ENCODE measurements around the gene MTPN. TPM values are rescaled to one million over a fixed set of nuclear protein-coding genes. Genes with fewer than 3 reads are reported as not detected.
A peak's percentile ranks its signal among the peaks of the same experiment; 100 is the strongest.

Gene MTPN
- total and polyA plus RNA-seq, 5 experiments from 2014 or later, result 60.5 to 100 (median 74.1) TPM

GRCh38 chr7:135913404-135913803 lies 63.8 kb downstream of the MTPN start:
- Mint-ChIP-seq H3K9me3 (no peaks in the 10 kb centered on the region), H3K4me3 (no peak overlapping the region), H3K27ac (no peak overlapping the region), H3K4me1 (peaks cover 0 to 5% (median under 1%) of the 10 kb centered on the region in 4 donors), H3K27me3 (peaks cover 0 to 4% (median 0%) of the 10 kb centered on the region in 5 donors), H3K36me3 (peaks cover 0 to 4% (median 0%) of the 10 kb centered on the region in 3 donors)
- no peak for ATAC-seq
- DNase-seq, result no peak
- POLR2A ChIA-PET, result no interaction called here

DNA sequence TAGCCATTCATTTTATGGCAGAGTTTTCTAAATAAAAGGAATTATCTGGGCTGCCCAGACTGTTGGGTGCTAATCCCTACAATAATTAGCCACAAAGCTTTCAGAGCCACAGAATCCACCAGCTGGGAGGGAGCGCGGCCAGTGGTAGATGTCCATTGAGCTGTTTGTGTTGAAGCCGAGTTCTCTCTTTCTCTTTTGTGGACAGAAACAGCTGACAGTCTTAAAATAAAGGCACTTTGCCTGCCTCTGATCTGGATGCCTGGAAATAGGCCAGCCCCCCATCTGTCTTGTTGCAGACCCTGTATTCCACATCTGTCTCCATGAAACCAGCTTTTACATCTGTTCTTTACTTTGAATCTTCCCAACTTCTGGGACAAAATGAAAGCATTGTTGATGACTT lies 66.1 kb downstream of the MTPN start:
- POLR2A ChIA-PET, result interaction anchor here (0.7 kb wide), 1 partner anchor 71 kb away, joined by 3 read pairs; no protein-coding TSS in a partner anchor
- Mint-ChIP-seq H3K36me3 (no peaks in the 10 kb centered on the region), H3K27me3 (peaks cover 0 to 4% (median 0%) of the 10 kb centered on the region in 5 donors), H3K4me1 (peaks cover 0 to 2% (median 0%) of the 10 kb centered on the region in 4 donors), H3K27ac (no peak overlapping the region), H3K9me3 (no peaks in the 10 kb centered on the region), H3K4me3 (no peak overlapping the region)
- ATAC-seq (no peak), DNase-seq (no peak)

DNA sequence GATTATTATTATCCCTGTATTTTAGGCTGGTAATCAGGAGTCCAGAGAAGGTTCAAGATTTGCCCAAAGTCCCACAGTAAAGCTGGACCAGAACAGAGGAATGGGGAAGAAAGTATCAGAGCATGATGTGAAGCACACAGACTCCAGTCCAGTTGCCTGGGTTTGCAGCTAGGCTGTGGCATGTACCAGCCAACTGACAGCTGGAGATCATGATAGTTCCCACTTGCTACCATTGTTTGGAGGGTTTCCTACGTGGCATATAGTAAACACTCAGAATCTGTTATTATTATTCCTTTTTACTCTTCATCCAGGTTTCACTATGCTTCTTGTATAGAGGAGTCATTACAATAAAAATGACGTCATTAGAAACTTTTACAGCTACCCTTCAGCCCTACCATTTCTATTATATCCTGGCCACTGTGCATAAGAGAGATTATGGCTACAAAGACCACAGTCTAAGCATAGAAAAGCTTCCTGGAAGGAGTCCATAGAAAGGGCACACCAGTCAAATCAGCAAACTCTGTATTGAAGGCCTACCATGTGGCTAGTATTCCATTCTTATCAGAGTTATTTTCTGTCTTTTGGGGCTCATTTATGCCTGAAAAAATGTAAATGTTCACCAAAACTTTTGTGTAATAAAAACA lies 66.6 kb downstream of the MTPN start:
- ATAC-seq (no peak), DNase-seq (no peak)
- no peaks in the 10 kb centered on the region for H3K36me3 Mint-ChIP-seq
- H3K4me3 Mint-ChIP-seq, result no peak overlapping the region
- no peak overlapping the region for H3K27ac Mint-ChIP-seq
- H3K9me3 Mint-ChIP-seq, result no peaks in the 10 kb centered on the region
- POLR2A ChIA-PET, result no interaction called here
- peaks cover 0 to 4% (median 0%) of the 10 kb centered on the region in 5 donors for H3K27me3 Mint-ChIP-seq
- H3K4me1 Mint-ChIP-seq, result peaks cover 0 to 2% (median under 1%) of the 10 kb centered on the region in 4 donors

DNA sequence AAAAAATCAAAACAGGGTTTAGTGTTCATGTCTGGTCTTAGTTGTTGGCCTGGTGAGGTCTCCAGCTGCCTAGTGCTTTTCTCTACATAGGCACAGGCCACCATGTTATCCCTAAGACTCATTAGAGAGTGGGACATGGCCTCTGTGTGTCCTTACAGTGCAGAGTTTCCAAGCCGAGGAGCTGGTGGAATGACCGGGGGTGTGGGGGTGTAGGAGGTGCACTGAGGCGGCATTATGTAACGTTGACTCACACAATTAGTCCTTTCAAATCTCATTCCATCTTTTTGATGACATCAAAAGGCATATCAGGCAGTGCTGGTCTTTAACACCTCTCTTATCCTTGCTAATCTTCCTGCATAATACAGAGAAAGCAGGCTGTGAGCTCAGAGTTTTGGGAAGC lies 71.3 kb downstream of the MTPN start:
- Mint-ChIP-seq H3K9me3 (peaks cover 0 to 9% (median 0%) of the 10 kb centered on the region in 9 donors), H3K4me1 (peaks cover 0 to 20% (median under 1%) of the 10 kb centered on the region in 4 donors), H3K27me3 (no peaks in the 10 kb centered on the region), H3K36me3 (no peaks in the 10 kb centered on the region), H3K27ac (no peak overlapping the region), H3K4me3 (no peak overlapping the region)
- POLR2A ChIA-PET, result no interaction called here
- ATAC-seq (no peak), DNase-seq (no peak)

- POLR2A ChIA-PET, result no interaction called here
- H3K27ac Mint-ChIP-seq, result no peak overlapping the region
- H3K4me1 Mint-ChIP-seq, result peaks cover 0 to 20% (median under 1%) of the 10 kb centered on the region in 4 donors
- no peak overlapping the region for H3K4me3 Mint-ChIP-seq
- DNase-seq, result no peak
- H3K9me3 Mint-ChIP-seq, result peaks cover 0 to 9% (median 0%) of the 10 kb centered on the region in 9 donors
- H3K27me3 Mint-ChIP-seq, result no peaks in the 10 kb centered on the region
- ATAC-seq, result no peak
- no peaks in the 10 kb centered on the region for H3K36me3 Mint-ChIP-seq
Measured at GRCh38 chr7:135905355-135905754, 71.8 kb downstream of the MTPN start.

GRCh38 chr7:135904282-135904681 lies 72.9 kb downstream of the MTPN start:
- no peak overlapping the region for H3K4me3 Mint-ChIP-seq
- no peaks in the 10 kb centered on the region for H3K36me3 Mint-ChIP-seq
- POLR2A ChIA-PET, result no interaction called here

DNA sequence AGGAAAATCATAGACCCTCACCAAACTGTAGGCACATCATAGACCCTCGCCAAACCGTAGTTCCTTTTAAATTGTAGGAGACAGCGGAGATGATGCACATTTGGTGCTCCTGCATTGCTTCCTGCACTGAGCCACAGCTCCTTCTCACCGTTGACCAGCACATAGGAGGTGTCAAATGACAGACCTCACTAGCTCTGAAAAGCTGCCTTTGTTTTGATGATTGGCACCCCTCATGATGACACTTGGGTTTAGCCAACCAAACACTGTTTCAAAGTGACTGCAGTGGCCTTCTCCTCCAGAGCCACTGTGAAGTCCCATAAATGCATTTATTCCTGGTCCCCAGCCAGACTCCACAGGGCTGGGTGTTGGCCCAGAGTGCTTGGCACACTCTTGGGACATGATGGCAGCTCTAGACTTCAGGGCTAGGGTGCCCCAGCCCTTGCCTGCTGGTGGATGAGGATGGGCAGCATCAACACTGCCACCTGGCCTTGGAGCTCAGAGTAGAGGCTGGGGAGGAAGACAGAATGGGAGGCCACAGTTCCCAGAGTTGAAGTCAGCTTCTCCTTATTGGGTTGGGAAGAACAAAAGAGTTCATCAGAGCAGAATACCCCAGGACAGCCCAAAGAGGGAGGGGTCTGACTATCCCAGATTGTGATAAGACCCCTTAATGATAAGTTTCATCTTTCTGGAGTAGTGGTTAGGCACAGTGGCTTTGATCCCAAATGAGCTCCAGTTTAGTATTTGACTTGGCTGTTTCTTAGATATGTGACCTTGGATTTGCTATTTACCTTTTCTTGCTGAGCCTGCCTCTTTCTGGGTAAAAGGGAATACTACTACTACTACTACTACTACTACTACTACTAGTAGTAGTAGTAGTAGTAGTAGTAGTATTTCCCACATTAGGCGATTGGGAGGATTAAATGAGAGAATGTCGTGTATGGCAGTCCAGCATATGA lies 75.3 kb downstream of the MTPN start:
- Mint-ChIP-seq H3K4me1 (peaks cover 0 to 20% (median 0%) of the 10 kb centered on the region in 4 donors), H3K4me3 (no peak overlapping the region), H3K27ac (peak overlapping the region in 1 of 10 donors; percentile 48), H3K9me3 (peaks cover 0 to 9% (median 0%) of the 10 kb centered on the region in 9 donors), H3K27me3 (no peaks in the 10 kb centered on the region), H3K36me3 (no peaks in the 10 kb centered on the region)
- no peak for ATAC-seq
- POLR2A ChIA-PET, result no interaction called here
- no peak for DNase-seq

More at GRCh38 chr7:135904282-135904681, 72.9 kb downstream of the MTPN start:
- DNase-seq (no peak), ATAC-seq (no peak)
- Mint-ChIP-seq H3K27ac (no peak overlapping the region), H3K4me1 (peaks cover 0 to 20% (median 0%) of the 10 kb centered on the region in 4 donors), H3K27me3 (no peaks in the 10 kb centered on the region), H3K9me3 (peaks cover 0 to 9% (median 0%) of the 10 kb centered on the region in 9 donors)

DNA sequence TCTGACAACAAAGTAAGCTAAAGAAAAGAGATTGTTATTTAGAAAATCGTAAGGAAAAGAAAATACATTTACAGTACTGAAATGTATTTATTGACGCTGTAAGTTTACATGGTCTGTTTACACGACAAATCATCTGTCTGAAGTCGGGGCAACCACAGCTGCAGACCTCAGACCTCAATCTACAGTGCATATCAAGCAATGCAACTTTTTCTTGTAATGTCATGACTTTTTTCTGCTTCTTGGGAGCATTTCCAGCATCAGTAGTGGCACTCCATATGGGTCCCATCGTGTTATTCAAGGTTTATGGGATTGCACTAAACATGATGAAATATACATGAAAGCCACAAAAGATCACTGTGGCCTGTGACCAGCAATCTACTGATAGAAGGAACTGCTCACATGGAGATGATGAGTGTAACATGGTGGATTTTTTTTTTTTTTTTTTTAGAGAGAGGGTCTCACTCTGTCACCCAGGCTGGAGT lies 77.1 kb downstream of the MTPN start:
- Mint-ChIP-seq H3K9me3 (peaks cover 0 to 9% (median 0%) of the 10 kb centered on the region in 9 donors), H3K4me3 (no peak overlapping the region), H3K27me3 (no peaks in the 10 kb centered on the region), H3K36me3 (no peaks in the 10 kb centered on the region), H3K4me1 (peaks cover 0 to 15% (median 0%) of the 10 kb centered on the region in 4 donors), H3K27ac (no peak overlapping the region)
- no peak for ATAC-seq
- no peak for DNase-seq
- POLR2A ChIA-PET, result no interaction called here

GRCh38 chr7:135899458-135900064 lies 77.6 kb downstream of the MTPN start:
- POLR2A ChIA-PET, result no interaction called here

DNA sequence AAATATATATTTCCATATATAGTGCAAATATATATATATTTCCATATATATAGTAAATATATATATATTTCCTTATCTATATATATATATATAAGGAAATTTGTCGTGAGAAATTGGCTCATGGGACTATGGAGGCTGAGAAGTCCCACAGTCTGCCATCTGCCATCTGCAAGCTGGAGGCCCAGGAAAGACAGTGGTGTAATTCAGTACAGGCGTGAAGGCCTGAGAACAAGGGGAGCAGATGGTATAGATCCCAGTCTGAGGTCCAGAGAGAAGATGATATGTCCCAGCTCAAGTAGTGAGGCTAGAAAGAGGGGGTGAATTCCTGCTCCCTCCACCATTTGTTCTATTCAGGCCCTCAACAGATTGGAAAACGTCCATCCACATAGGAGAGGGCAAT lies 78.9 kb downstream of the MTPN start:
- H3K27me3 Mint-ChIP-seq, result peaks cover 0 to 3% (median 0%) of the 10 kb centered on the region in 5 donors
- no peak for DNase-seq
- H3K27ac Mint-ChIP-seq, result peak overlapping the region in 1 of 10 donors; percentile 46
- peaks cover 0 to 11% (median 0%) of the 10 kb centered on the region in 4 donors for H3K4me1 Mint-ChIP-seq
- no peak for ATAC-seq
- no peak overlapping the region for H3K4me3 Mint-ChIP-seq
- POLR2A ChIA-PET, result no interaction called here
- H3K36me3 Mint-ChIP-seq, result no peaks in the 10 kb centered on the region
- H3K9me3 Mint-ChIP-seq, result no peaks in the 10 kb centered on the region

More at GRCh38 chr7:135899458-135900064, 77.6 kb downstream of the MTPN start:
- ATAC-seq (no peak), DNase-seq (no peak)
- Mint-ChIP-seq H3K36me3 (no peaks in the 10 kb centered on the region), H3K9me3 (peaks cover 0 to 7% (median 0%) of the 10 kb centered on the region in 9 donors), H3K4me1 (peaks cover 0 to 12% (median 0%) of the 10 kb centered on the region in 4 donors), H3K27ac (no peak overlapping the region), H3K4me3 (no peak overlapping the region), H3K27me3 (no peaks in the 10 kb centered on the region)

GRCh38 chr7:135894816-135895215 lies 82.3 kb downstream of the MTPN start:
- ATAC-seq (no peak), DNase-seq (no peak)
- POLR2A ChIA-PET, result no interaction called here
- H3K36me3 Mint-ChIP-seq, result no peaks in the 10 kb centered on the region
- H3K27me3 Mint-ChIP-seq, result peaks cover 0 to 3% (median 0%) of the 10 kb centered on the region in 5 donors
- no peak overlapping the region for H3K27ac Mint-ChIP-seq
- H3K4me3 Mint-ChIP-seq, result no peak overlapping the region
- no peaks in the 10 kb centered on the region for H3K9me3 Mint-ChIP-seq
- no peaks in the 10 kb centered on the region for H3K4me1 Mint-ChIP-seq

- H3K4me3 Mint-ChIP-seq, result no peak overlapping the region
- H3K4me1 Mint-ChIP-seq, result no peaks in the 10 kb centered on the region
- ATAC-seq (no peak), DNase-seq (no peak)
- peaks cover 0 to 5% (median 3%) of the 10 kb centered on the region in 5 donors for H3K27me3 Mint-ChIP-seq
- no peak overlapping the region for H3K27ac Mint-ChIP-seq
- no peaks in the 10 kb centered on the region for H3K9me3 Mint-ChIP-seq
- H3K36me3 Mint-ChIP-seq, result no peaks in the 10 kb centered on the region
- POLR2A ChIA-PET, result no interaction called here
Measured at GRCh38 chr7:135889823-135890222, 87.3 kb downstream of the MTPN start.
